LNCAP (cell line): ENCODE data around the gene SCARB1.

Experiments
- TF ChIP-seq, protein P1 (sequence below): fragments of 450-650 bp; IDR thresholded peaks from 2 replicates; pipeline ENCODE4 v1.5.1; 2017; ENCODE audit warnings: mild to moderate bottlenecking

The SCARB1 gene

DNA sequence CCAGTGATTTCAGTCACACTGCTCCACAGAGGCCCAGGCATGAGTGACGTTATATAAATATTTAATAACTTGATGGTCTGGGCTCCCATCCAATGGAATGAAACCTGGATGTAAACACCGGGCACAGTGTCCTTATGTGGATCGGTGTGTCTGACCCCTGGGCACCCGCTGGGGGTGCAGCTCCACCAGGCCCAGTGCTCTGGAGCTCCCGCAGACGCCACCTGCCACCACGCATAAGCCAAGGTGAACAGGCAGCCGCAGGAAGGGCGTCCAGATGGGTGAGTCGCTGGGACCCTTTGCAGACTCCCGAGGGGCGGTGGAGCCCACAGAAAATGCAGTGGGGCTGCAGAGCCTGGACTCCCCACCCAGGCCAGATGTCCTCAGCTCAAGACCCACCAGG lies 121.6 kb downstream of the SCARB1 start:
- TF ChIP-seq, protein P1, sequence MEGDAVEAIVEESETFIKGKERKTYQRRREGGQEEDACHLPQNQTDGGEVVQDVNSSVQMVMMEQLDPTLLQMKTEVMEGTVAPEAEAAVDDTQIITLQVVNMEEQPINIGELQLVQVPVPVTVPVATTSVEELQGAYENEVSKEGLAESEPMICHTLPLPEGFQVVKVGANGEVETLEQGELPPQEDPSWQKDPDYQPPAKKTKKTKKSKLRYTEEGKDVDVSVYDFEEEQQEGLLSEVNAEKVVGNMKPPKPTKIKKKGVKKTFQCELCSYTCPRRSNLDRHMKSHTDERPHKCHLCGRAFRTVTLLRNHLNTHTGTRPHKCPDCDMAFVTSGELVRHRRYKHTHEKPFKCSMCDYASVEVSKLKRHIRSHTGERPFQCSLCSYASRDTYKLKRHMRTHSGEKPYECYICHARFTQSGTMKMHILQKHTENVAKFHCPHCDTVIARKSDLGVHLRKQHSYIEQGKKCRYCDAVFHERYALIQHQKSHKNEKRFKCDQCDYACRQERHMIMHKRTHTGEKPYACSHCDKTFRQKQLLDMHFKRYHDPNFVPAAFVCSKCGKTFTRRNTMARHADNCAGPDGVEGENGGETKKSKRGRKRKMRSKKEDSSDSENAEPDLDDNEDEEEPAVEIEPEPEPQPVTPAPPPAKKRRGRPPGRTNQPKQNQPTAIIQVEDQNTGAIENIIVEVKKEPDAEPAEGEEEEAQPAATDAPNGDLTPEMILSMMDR, result no peak

DNA sequence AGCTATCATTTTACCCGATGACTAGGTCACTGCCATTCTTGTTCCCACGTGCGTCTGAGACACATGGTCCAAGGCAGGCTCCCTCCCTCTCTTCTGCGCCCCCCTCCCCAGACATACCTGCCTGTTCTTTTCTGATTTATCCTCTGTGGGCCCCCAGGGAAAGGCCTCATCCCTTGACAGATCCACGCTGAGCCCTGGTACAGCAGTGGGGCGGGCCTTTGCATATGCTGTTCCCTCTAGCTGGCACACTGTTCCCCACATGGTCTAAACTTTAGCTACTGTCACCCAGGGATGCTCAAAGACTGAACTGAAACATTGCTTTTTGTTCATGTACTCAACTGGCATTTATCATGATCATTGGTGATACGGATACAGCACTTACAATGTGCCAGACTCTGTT lies 122.5 kb downstream of the SCARB1 start:
- TF ChIP-seq, protein P1, result no peak

DNA sequence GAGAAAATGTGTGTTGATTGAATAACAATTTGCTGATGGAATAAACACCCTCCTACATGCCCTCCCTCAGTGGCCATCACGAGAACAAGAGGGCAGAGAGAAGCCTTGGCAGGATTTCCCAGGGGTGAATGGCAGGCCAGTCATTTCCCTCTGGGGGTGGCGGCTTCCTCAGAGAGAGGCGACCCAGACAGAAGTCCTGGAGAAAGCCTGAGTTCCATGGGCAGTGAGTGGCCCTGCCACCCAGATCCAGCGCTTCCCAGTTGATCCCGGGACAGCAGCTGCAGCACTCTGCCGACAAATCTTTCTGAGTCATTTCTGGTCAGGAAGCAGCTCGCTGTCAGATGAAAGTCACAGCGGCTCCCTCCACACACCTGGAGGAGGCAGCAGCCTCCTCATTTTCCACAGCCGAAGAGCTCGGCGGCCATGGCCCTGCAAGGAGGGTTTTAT lies 123.0 kb downstream of the SCARB1 start:
- TF ChIP-seq, protein P1, result no peak

DNA sequence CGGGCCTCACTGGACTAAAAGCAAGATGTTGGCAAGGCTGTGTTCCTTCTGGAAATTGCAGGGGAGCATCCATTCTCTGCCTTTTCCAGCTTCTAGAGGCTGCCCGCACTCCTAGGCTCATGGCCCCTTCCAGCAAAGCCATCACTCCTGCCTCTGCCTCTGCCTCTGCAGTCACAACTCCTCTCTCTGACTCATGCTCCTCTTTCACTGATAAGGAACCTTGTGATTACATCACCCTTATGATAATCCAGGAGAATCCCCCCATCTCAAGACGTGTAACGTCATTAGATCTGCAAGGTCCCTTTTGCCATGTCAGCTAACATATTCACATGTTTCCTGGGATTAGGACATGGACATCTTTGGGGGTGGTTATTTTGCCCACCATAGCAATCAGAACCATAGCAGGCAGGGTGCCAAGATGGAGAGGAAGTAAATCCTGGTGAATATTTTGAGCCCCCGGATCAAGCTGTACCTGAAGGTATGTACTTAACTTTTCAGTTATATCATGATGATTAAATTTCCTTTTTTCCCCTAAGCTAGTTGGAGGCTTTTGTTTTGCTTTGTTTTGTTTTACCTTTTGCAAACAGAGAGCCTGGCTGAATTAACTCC lies 123.6 kb downstream of the SCARB1 start:
- TF ChIP-seq, protein P1, result no peak

GRCh38 chr12:124738636-124739467 lies 124.8 kb downstream of the SCARB1 start:
- TF ChIP-seq, protein P1, result no peak

DNA sequence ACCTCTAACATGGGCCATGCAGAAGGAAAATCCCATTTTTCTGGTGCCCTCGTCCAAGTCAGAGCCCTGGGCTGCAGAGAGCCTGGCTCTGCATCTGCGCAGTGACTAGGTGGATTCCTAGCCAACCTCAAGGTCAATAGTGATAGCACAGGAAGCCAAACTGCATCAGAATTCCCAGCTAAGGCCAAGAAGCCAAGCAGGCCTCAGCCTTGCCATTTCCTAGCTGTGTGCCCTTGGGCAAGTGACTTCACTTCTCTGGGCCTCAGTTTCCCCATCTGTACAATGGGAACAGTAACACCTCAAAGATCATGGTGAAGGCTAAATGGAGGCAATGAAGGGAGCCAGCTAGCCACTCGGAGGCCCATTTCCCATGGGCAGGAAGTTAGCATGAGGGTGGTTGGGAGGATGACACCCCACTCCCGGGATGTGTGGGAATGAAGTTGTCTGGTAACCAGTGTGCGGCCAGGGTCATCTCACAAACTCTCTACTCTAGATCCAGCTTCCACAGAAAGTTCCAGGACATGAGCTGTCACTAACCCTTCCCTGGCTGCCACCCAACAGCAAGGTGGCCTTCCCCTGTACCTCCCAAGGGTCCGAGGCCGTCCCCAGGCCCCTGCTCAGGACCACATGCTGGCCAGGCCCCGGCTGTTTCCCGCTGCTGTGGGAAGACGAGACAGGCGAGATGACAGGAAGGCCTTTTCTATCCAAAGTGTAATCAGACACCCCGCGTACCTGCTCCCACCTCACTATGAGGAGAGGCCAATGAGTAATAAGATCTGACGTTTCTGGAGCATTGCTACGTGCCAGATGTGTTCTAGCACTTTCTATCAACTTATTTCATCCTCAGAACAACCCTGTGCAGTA lies 125.7 kb downstream of the SCARB1 start:
- TF ChIP-seq, protein P1, result no peak

- TF ChIP-seq, protein P1, result no peak
Observed at GRCh38 chr12:124737040-124737419, 126.6 kb downstream of the SCARB1 start.
